ENCODE results near the gene SPCS1. TPM values are rescaled to one million over a fixed set of nuclear protein-coding genes. Genes with fewer than 3 reads are reported as not detected.

Gene SPCS1
- total RNA-seq, 1 donor from 2014 or later, result 142 TPM

DNA sequence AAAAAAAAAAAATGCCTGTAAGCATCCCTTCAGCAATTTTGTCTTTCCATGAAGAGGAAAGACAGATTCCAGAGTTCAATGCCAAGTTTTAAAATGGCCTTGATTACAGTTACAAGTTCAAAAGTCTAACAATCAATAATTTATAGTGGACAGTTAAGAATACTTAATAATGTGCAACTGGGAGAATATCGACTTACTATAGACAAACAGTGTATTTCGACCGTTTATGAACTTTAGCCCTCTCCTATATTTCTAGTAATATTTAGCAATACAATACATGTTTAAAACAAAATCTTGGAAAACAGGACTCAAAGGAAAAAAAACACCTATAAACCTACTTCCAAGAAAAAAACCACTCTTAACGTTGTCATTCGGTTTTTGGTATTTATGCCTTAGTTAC lies 21.7 kb upstream of the SPCS1 start:
- H3K36me3 ChIP-seq, result peaks cover 23% of the 10 kb centered on the region
- peak overlapping the region; percentile 90 for H3K4me3 ChIP-seq

GRCh38 chr3:52685285-52685708 lies 20.6 kb upstream of the SPCS1 start:
- Histone ChIP-seq H3K4me3 (peak overlapping the region; percentile 90), H2AFZ (replicated peaks) (peak overlapping the region; percentile 30), H3K4me1 (peaks cover 21% of the 10 kb centered on the region), H3K36me3 (peaks cover 24% of the 10 kb centered on the region), H3K27ac (peak overlapping the region; percentile 96), H3K27me3 (no peaks in the 10 kb centered on the region), H3K79me2 (ENCODE audit: low read depth) (peaks cover 95% of the 10 kb centered on the region), H3K9ac (peak overlapping the region; percentile 46), H3K9me3 (ENCODE audit: low read depth) (no peaks in the 10 kb centered on the region), H3F3A (ENCODE audit: low read depth) (peaks cover 34% of the 10 kb centered on the region), H3K4me2 (peak overlapping the region; percentile 97), H4K20me1 (ENCODE audit: low read depth) (peaks cover 17% of the 10 kb centered on the region)
- peak overlapping the region; percentile 74 for H3K27ac Mint-ChIP-seq
- peak overlapping the region; percentile 92 for H3K4me3 Mint-ChIP-seq
- H3K4me1 Mint-ChIP-seq, result peaks cover 31% of the 10 kb centered on the region
- peaks cover 2% of the 10 kb centered on the region for H3K27me3 Mint-ChIP-seq (ENCODE audit: insufficient read depth, low read depth)
- H3K36me3 Mint-ChIP-seq, result peaks cover 17% of the 10 kb centered on the region
- no peak for TF ChIP-seq EZH2phosphoT487 (IDR thresholded peaks at IDR 0.05)
- TF ChIP-seq EZH2 (IDR thresholded peaks at IDR 0.05), result no peak
- TF ChIP-seq CTCF (IDR thresholded peaks at IDR 0.05), result no peak
- DNase-seq (ENCODE audit: low spot score), result peak; percentile 92
- no peaks in the 10 kb centered on the region for H3K9me3 Mint-ChIP-seq

More for the DNA sequence above, 21.7 kb upstream of the SPCS1 start:
- H3K4me1 ChIP-seq, result peaks cover 21% of the 10 kb centered on the region
- peaks cover 95% of the 10 kb centered on the region for H3K79me2 ChIP-seq (ENCODE audit: low read depth)
- Mint-ChIP-seq H3K36me3 (peaks cover 15% of the 10 kb centered on the region), H3K27ac (no peak overlapping the region), H3K9me3 (no peaks in the 10 kb centered on the region), H3K4me1 (peaks cover 31% of the 10 kb centered on the region), H3K27me3 (ENCODE audit: insufficient read depth, low read depth) (peaks cover 2% of the 10 kb centered on the region), H3K4me3 (peak overlapping the region; percentile 92)
- H2AFZ ChIP-seq (replicated peaks), result no peak overlapping the region
- H3K27me3 ChIP-seq, result no peaks in the 10 kb centered on the region
- H3K9ac ChIP-seq, result peak overlapping the region; percentile 46
- DNase-seq (ENCODE audit: low spot score), result no peak
- H3K27ac ChIP-seq, result no peak overlapping the region
- H3K9me3 ChIP-seq (ENCODE audit: low read depth), result no peaks in the 10 kb centered on the region
- peaks cover 17% of the 10 kb centered on the region for H4K20me1 ChIP-seq (ENCODE audit: low read depth)
- no peak for TF ChIP-seq EZH2phosphoT487 (IDR thresholded peaks at IDR 0.05)
- TF ChIP-seq EZH2 (IDR thresholded peaks at IDR 0.05), result no peak
- TF ChIP-seq CTCF (IDR thresholded peaks at IDR 0.05), result no peak
- H3F3A ChIP-seq (ENCODE audit: low read depth), result peaks cover 23% of the 10 kb centered on the region
- peak overlapping the region; percentile 79 for H3K4me2 ChIP-seq

DNA sequence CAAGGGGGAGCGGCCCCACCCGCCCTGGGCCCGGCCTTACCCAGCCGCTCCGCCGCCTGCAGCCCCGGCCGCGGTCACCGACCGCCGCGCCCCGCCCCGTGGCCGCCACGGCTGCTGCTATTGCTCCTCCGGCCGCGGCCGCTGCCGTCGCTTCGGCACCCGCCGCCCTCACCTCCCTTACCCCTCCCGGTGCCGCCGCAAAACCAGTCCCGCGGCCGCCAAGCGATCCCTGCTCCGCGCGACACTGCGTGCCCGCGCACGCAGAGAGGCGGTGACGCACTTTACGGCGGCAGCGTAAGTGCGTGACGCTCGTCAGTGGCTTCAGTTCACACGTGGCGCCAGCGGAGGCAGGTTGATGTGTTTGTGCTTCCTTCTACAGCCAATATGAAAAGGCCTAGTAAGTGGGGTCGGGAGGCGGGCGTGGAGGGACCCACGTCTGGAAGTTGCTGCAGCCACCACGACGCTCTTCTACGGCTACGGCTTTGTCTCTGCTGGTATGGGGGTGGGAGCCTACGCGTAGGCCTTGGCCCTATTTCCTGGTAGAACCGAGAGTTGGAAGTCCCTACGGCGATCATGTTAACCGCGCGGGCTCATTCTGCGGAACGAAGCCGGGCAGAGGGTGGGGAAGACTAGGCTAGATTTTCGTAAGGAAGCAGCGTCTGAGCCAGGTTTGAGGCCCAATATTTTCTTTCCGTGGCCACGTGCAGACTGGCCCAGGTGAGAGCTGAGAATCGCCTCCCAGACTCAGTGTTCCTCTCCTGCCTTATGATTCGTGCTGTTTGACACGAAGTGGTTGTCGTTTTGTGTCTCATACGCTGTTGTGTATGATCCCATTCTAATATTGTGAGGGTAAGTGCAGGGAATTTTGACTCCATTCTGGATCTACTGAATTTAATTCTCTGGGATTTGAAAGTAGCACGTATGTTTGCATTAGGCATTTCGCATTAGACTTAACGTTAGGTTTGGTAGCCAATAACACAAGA lies 19.9 kb upstream of the SPCS1 start, which contains the start of the genes GNL3 and PBRM1:
GNL3 (plus strand) TSS at position 324 of the 983 bp plus-strand sequence; CDS start at position 385, 61 bp downstream.
PBRM1 (minus strand) TSS at position 205 of the 983 bp plus-strand sequence.
- Mint-ChIP-seq H3K9me3 (no peaks in the 10 kb centered on the region), H3K36me3 (peaks cover 21% of the 10 kb centered on the region)
- peaks cover 95% of the 10 kb centered on the region for H3K79me2 ChIP-seq (ENCODE audit: low read depth)

More for the DNA sequence above, 19.9 kb upstream of the SPCS1 start, which contains the start of the genes GNL3 and PBRM1:
- Histone ChIP-seq H4K20me1 (ENCODE audit: low read depth) (peaks cover 17% of the 10 kb centered on the region), H2AFZ (replicated peaks) (peak within 1 kb of the TSS; percentile 30), H3K36me3 (peaks cover 28% of the 10 kb centered on the region), H3F3A (ENCODE audit: low read depth) (peaks cover 41% of the 10 kb centered on the region), H3K9ac (peak within 1 kb of the TSS; percentile 91), H3K4me2 (peak within 1 kb of the TSS; percentile 97), H3K27ac (peak within 1 kb of the TSS; percentile 96), H3K4me3 (peak within 1 kb of the TSS; percentile 90), H3K27me3 (no peaks in the 10 kb centered on the region), H3K4me1 (peaks cover 21% of the 10 kb centered on the region), H3K9me3 (ENCODE audit: low read depth) (no peaks in the 10 kb centered on the region)
- peak; percentile 98 for DNase-seq (ENCODE audit: low spot score)
- H3K27ac Mint-ChIP-seq, result peak within 1 kb of the TSS; percentile 99
- TF ChIP-seq CTCF (IDR thresholded peaks at IDR 0.05) (no peak), EZH2 (IDR thresholded peaks at IDR 0.05) (no peak), EZH2phosphoT487 (IDR thresholded peaks at IDR 0.05) (no peak)
- peaks cover 31% of the 10 kb centered on the region for H3K4me1 Mint-ChIP-seq
- H3K4me3 Mint-ChIP-seq, result peak within 1 kb of the TSS; percentile 99
- peaks cover 2% of the 10 kb centered on the region for H3K27me3 Mint-ChIP-seq (ENCODE audit: insufficient read depth, low read depth)

All from neural progenitor cell (in vitro differentiated cells).